Esophagus muscularis mucosa (tissue), 4 donors: ENCODE data around the gene MYO7B. TPM values are rescaled to one million over a fixed set of nuclear protein-coding genes. Genes with fewer than 3 reads are reported as not detected.

Source experiments
- DNase-seq: peaks from one replicate; pipeline ENCODE4 v3.0.0-alpha.2; 2017; ENCODE audit errors: extremely low spot score
- H3K27ac ChIP-seq, 4 donors: fragments of 200-600 bp; sonication (generic); replicated peaks in 1 of 4; 1 replicate in 3 of 4; 2 replicates in 1 of 4; pipeline ENCODE4 v1.5.1; 2016 to 2019; ENCODE audit warnings: mild to moderate bottlenecking in 1 of 4
- H3K27me3 ChIP-seq, 4 donors: fragments of 200-600 bp; sonication (generic); one replicate each; pipeline versions ENCODE4 v1.5.1 to v1.6.0; 2016 to 2019
- H3K36me3 ChIP-seq, 4 donors: fragments of 200-600 bp; sonication (generic); one replicate each; pipeline ENCODE4 v1.5.1; 2016 to 2019
- H3K4me1 ChIP-seq, 4 donors: fragments of 200-600 bp; sonication (generic); one replicate each; pipeline ENCODE4 v1.5.1; 2016 to 2019
- H3K4me3 ChIP-seq, 4 donors: fragments of 200-600 bp; sonication (generic); 1 replicate in 2 of 4; 2 replicates in 2 of 4; pipeline ENCODE4 v1.5.1; 2016 to 2019; ENCODE audit warnings: mild to moderate bottlenecking in 4 of 4, moderate library complexity in 1 of 4
- H3K9me3 ChIP-seq, 4 donors: fragments of 200-600 bp; sonication (generic); 1 replicate in 3 of 4; 2 replicates in 1 of 4; pipeline ENCODE4 v1.5.1; 2016 to 2019
- EP300 ChIP-seq: sonication (generic); formaldehyde crosslinking; IDR thresholded peaks from one replicate; pipeline ENCODE4 v1.6.1; 2017; ENCODE audit warnings: antibody characterized with exemption
- POLR2A ChIP-seq: fragments of 450-650 bp; IDR thresholded peaks from one replicate; pipeline ENCODE4 v1.6.1; 2017; ENCODE audit warnings: antibody characterized with exemption, moderate library complexity, mild to moderate bottlenecking, low read depth
- POLR2AphosphoS5 ChIP-seq, 2 donors: sonication (generic); formaldehyde crosslinking; IDR thresholded peaks; one replicate each; pipeline ENCODE4 v1.6.1; 2017; ENCODE audit warnings: antibody characterized with exemption in 2 of 2
- WGBS: methylation state at CpG from one replicate; pipeline ENCODE4 v1.1.5; 2018; 5-methylcytosine and 5-hydroxymethylcytosine counted together
- intact Hi-C: fragments of 100-400 bp; cut with DNase I; formaldehyde crosslinking; loops from one replicate; pipeline ENCODE4 v1.15.1; 2023
- total RNA-seq, 4 donors: library from RNA; depleted of rRNA; stranded (reverse); fragments of >200 nt; gene quantifications; one replicate each; pipeline versions ENCODE4 v1.1.0 to v1.2.1, GENCODE V29; 2016
- TF ChIP-seq, protein P1 (sequence below), 3 experiments: fragments of 200-600 bp in 2 of 3; fragments of 450-650 bp in 1 of 3; sonication (generic) in 2 of 3; IDR thresholded peaks; one replicate each; pipeline ENCODE4 v1.5.1; 2017 to 2019; ENCODE audit warnings: antibody characterized with exemption in 3 of 3, mild to moderate bottlenecking in 2 of 3, moderate library complexity in 1 of 3

Gene MYO7B
- total RNA-seq, 4 donors from 2014 or later, result 0.19 to 0.98 (median 0.33) TPM; not detected in 1

DNA sequence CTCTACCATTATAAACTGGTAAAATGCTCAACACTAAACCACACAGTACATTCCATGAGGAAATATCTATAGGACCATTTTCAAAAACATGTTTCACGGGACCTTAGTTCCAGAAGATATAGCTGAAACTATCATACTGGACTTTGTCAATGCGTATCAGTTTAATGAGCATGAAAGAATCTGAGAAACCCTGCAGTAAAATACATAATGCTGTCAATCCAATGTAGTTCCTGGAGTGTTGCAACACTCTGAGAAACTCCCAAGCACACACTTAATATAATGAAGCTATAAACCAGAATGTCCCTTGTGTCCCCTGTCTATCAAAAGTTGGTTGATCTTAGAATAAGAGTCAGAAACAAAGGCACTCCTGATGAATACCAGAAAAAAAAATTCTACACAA, 25.4 kb upstream of the MYO7B start:
- DNase-seq, result no peak
- H3K4me3 ChIP-seq, result no peak overlapping the region
- H3K9me3 ChIP-seq, result no peaks in the 10 kb centered on the region
- peak overlapping the region; percentile 11 to 80 (median 68) for H3K27ac ChIP-seq
- intact Hi-C loops, result loop anchor here (2.0 to 10.0 kb wide), 2 partner anchors 15 to 145 kb away; no protein-coding TSS in a partner anchor
- TF ChIP-seq POLR2AphosphoS5 (IDR thresholded peaks at IDR 0.05) (no peak), POLR2A (no peak), EP300 (no peak)
- TF ChIP-seq, protein P1, sequence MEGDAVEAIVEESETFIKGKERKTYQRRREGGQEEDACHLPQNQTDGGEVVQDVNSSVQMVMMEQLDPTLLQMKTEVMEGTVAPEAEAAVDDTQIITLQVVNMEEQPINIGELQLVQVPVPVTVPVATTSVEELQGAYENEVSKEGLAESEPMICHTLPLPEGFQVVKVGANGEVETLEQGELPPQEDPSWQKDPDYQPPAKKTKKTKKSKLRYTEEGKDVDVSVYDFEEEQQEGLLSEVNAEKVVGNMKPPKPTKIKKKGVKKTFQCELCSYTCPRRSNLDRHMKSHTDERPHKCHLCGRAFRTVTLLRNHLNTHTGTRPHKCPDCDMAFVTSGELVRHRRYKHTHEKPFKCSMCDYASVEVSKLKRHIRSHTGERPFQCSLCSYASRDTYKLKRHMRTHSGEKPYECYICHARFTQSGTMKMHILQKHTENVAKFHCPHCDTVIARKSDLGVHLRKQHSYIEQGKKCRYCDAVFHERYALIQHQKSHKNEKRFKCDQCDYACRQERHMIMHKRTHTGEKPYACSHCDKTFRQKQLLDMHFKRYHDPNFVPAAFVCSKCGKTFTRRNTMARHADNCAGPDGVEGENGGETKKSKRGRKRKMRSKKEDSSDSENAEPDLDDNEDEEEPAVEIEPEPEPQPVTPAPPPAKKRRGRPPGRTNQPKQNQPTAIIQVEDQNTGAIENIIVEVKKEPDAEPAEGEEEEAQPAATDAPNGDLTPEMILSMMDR (IDR thresholded peaks at IDR 0.05), result no peak
- H3K36me3 ChIP-seq, result peaks cover 3 to 17% (median 10%) of the 10 kb centered on the region in 4 donors
- peaks cover 64 to 87% (median 71%) of the 10 kb centered on the region in 4 donors for H3K4me1 ChIP-seq
- no peaks in the 10 kb centered on the region for H3K27me3 ChIP-seq
- WGBS, result 100% methylated on average over 2 of the region's 2 CpGs

DNA sequence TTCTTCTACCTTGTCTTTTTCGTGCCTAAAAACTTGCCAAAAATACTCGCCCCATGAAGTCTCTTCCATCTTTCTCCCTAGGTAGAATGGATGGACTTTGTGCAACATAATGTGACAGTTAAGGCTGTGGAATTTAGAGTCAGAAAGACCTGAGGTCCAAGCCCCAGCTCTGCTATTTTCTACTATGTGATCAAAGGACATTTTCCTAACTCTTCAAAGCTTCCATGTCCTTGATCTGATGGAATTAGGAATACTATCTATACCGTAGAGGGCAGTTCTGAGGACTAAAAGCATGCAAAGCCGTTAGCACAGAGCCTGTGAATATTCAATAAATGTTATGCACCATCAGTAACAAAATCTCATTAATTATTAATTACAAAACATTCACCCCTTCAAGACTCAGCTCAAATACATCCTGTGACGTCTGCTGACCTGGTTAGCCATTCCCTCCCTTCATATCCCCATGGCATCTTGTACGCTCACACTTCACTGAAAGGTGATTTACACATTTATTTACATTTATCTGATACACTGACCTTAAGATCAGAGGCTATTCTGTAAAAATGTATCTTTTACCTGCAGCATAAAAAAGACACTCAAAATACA, 24.3 kb upstream of the MYO7B start:
- DNase-seq, result no peak
- Histone ChIP-seq H3K4me3 (no peak overlapping the region), H3K27me3 (no peaks in the 10 kb centered on the region), H3K9me3 (no peaks in the 10 kb centered on the region), H3K27ac (peak overlapping the region in 3 of 4 donors; percentile 6 to 80 (median 11)), H3K36me3 (peaks cover 0 to 12% (median 5%) of the 10 kb centered on the region in 4 donors), H3K4me1 (peaks cover 71 to 94% (median 82%) of the 10 kb centered on the region in 4 donors)
- intact Hi-C loops, result loop anchor here (2.0 to 10.0 kb wide), 2 partner anchors 14 to 144 kb away; no protein-coding TSS in a partner anchor
- no peak for TF ChIP-seq POLR2A
- TF ChIP-seq POLR2AphosphoS5 (IDR thresholded peaks at IDR 0.05), result no peak
- TF ChIP-seq, protein P1 (IDR thresholded peaks at IDR 0.05), result no peak
- no peak for TF ChIP-seq EP300
- WGBS, result 83% methylated on average over 6 of the region's 6 CpGs

GRCh38 chr2:127511917-127512316, 23.6 kb upstream of the MYO7B start:
- intact Hi-C loops, result loop anchor here (2.0 to 10.0 kb wide), 2 partner anchors 13 to 143 kb away; no protein-coding TSS in a partner anchor
- H3K27me3 ChIP-seq, result no peaks in the 10 kb centered on the region
- no peaks in the 10 kb centered on the region for H3K9me3 ChIP-seq
- DNase-seq, result no peak
- 76% methylated on average over 1 of the region's 1 CpG for WGBS
- peaks cover 0 to 12% (median 5%) of the 10 kb centered on the region in 4 donors for H3K36me3 ChIP-seq
- H3K27ac ChIP-seq, result peak overlapping the region; percentile 6 to 80 (median 50)
- TF ChIP-seq, protein P1 (IDR thresholded peaks at IDR 0.05), result no peak
- TF ChIP-seq POLR2AphosphoS5 (IDR thresholded peaks at IDR 0.05) (no peak), POLR2A (no peak), EP300 (no peak)
- peaks cover 72 to 95% (median 83%) of the 10 kb centered on the region in 4 donors for H3K4me1 ChIP-seq
- no peak overlapping the region for H3K4me3 ChIP-seq

- no peak for TF ChIP-seq POLR2A
- TF ChIP-seq, protein P1 (IDR thresholded peaks at IDR 0.05), result no peak
- TF ChIP-seq EP300, result no peak
- no peak for TF ChIP-seq POLR2AphosphoS5 (IDR thresholded peaks at IDR 0.05)
- 89% methylated on average over 4 of the region's 4 CpGs for WGBS
- no peak for DNase-seq
- peaks cover 0 to 12% (median 5%) of the 10 kb centered on the region in 4 donors for H3K36me3 ChIP-seq
- peak overlapping the region; percentile 40 to 84 (median 80) for H3K27ac ChIP-seq
- no peak overlapping the region for H3K4me3 ChIP-seq
- no peaks in the 10 kb centered on the region for H3K9me3 ChIP-seq
- no peaks in the 10 kb centered on the region for H3K27me3 ChIP-seq
- intact Hi-C loops, result loop anchor here (10.0 kb wide), 1 partner anchor 142 kb away; no protein-coding TSS in a partner anchor
- peaks cover 68 to 97% (median 81%) of the 10 kb centered on the region in 4 donors for H3K4me1 ChIP-seq
Observed at GRCh38 chr2:127512362-127512761, 23.1 kb upstream of the MYO7B start.
